NCI-H69 (cell line): ENCODE data around the gene NUTM1.

Experiments used
- DNase-seq: peaks from one replicate; lab custom pipeline; 2025; lab: John Stamatoyannopoulos, UW

Gene NUTM1, protein sequence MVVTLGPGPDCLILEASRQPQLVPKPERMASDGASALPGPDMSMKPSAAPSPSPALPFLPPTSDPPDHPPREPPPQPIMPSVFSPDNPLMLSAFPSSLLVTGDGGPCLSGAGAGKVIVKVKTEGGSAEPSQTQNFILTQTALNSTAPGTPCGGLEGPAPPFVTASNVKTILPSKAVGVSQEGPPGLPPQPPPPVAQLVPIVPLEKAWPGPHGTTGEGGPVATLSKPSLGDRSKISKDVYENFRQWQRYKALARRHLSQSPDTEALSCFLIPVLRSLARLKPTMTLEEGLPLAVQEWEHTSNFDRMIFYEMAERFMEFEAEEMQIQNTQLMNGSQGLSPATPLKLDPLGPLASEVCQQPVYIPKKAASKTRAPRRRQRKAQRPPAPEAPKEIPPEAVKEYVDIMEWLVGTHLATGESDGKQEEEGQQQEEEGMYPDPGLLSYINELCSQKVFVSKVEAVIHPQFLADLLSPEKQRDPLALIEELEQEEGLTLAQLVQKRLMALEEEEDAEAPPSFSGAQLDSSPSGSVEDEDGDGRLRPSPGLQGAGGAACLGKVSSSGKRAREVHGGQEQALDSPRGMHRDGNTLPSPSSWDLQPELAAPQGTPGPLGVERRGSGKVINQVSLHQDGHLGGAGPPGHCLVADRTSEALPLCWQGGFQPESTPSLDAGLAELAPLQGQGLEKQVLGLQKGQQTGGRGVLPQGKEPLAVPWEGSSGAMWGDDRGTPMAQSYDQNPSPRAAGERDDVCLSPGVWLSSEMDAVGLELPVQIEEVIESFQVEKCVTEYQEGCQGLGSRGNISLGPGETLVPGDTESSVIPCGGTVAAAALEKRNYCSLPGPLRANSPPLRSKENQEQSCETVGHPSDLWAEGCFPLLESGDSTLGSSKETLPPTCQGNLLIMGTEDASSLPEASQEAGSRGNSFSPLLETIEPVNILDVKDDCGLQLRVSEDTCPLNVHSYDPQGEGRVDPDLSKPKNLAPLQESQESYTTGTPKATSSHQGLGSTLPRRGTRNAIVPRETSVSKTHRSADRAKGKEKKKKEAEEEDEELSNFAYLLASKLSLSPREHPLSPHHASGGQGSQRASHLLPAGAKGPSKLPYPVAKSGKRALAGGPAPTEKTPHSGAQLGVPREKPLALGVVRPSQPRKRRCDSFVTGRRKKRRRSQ

DNA sequence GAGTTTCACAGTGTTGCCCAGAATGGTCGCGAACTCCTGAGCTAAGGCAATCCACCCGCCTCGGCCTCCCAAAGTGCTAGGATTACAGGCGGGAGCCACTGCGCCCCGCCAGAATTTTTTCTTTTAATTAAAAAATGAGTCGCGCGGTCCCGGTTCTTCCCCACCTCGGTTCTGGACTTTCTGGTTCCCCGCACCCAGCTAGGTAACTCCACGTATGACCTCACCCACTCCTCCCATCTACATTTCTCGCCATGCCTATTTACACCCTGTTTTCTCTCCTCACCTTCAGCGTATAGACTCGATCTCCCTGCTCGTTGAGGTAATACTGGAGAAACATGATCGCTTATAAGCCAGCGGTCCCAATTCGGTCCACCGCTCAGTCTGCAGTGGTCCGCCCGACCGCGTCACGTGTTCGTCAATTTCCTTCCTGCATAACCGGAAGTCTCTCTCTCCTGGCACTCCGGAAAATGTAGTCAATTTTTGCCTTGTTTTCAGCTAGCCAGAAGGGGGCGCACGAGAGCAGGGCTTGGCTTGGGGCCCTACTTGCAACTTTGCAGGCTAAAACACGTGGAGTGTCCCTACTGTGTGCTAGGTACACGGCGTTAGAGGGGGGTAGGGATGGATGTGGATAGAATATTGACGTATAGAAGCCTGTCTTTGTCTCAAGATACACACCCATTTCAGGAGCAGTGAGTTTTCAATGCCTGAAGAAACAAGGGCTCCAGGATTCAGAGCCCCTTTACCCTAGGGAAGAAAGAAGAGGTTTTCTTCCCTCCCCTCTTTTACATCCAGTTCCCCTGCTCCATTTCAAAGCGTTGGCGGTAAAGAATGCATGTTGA, at the start of gene NUTM1, which contains the start of gene NOP10:
TSS of gene NUTM1 (plus strand) at position 579 of the 839 bp plus-strand sequence. CDS start 382 bp downstream, outside the sequence.
TSS of gene NOP10 (minus strand) at position 400 of the 839 bp plus-strand sequence. CDS start at position 337, 63 bp downstream.
- peak; percentile 95 for DNase-seq

DNA sequence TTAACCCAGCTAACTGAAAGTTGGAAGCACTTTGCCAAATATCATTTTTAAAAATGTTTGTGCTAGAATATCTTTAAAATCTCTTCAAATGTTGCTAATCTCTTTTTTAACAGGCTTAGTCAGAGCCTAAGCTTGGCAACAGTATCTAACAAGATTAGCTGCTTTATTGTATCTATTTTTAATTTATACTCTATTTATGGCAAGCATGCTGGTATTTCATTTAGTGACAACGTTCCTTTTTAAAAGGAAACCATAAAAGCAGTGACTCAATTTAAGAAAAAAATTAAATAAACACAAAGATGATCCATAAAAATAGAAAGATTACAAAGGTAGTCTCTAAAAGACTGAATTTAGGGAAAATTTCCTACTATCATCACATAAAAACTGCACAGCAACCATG, 46.1 kb upstream of the NUTM1 start:
- no peak for DNase-seq

- DNase-seq: no peak
Observed at GRCh38 chr15:34301058-34301457, 42.1 kb upstream of the NUTM1 start.

- no peak for DNase-seq
Observed at GRCh38 chr15:34304613-34305012, 38.5 kb upstream of the NUTM1 start.

DNA sequence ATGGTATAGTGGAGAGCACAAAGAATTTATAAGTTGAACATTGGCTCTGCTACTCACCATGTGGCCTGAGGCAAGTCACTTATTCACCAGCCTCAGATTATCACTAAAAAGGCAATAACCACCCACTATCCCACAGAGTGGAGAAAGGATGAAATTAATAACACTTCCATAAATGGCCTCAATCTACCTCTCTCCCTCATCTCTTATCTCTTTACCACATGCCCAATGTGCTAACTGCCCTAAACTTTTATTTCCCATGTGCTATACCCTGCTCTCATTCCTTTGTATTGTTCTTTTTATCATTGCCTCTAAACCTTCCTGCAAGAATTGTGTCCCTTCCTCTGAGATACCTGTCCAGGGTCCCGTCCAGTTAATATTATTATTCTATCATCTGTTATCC, 31.6 kb upstream of the NUTM1 start:
- DNase-seq: no peak

DNA sequence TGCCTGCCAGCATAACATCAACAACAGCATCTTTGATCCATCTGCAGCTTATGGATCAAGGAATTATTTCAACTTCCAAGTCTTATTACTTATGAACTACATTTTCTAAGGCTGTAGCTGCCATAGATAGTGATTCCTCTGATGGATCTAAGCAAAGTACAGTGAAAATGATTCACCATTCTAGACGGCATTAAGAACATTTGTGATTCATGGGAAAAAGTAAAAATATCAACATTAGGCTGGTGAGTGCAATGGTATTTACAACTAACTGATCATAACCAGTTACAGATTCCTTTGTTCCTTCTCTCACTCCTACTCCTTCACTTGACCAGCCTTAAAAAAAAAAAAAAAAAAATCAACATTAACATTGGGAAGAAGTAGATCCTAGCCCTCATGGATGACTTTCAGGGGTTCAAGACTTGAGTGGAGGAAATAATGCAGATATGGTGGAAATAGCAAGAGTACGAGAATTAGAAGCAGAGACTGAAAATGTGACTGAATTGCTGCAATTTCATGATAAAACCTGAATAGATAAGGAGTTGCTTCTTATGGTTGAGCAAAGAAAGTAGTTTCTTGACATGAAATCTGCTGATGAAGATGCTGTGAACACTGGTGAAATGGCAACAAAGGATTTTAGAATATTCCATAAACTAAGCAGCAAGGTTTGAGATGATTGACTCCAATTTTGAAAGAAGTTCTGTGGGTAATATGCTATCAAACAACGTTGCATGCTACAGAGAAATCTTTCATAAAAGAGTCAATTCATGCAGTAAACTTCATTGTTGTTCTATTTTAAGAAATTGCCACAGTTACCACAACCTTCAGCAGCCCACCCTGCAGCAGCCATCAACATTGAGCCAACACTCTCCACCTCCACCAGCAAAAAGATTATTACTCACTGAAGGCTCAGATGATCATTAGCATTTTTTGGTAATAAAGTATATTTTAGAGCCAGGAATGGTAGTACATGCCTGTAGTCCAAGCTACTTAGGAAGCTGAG, 28.3 kb upstream of the NUTM1 start:
- no peak for DNase-seq

- DNase-seq: peak; percentile 80
Observed at GRCh38 chr15:34318277-34319079, 24.6 kb upstream of the NUTM1 start.

DNA sequence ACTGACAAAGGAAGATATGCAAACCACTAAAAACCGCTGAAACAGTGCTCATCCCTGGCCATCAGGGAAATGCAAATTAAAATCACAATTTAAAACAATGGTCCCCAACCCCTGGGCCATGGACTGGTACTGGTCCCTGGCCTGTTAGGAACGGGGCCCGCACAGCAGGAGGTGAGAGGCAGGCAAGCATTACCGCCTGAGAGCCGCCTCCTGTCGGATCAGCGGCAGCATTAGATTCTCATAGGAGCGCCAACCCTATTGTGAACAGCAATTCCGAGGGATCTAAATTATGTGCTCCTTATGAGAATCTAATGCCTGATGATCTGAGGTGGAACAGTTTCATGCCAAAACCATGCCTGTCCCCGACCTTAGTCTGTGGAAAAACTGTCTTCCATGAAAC, 19.9 kb upstream of the NUTM1 start:
- DNase-seq: no peak

GRCh38 chr15:34324933-34325332, 18.2 kb upstream of the NUTM1 start:
- DNase-seq: no peak

- DNase-seq: no peak
Observed at GRCh38 chr15:34325368-34325767, 17.7 kb upstream of the NUTM1 start.

DNA sequence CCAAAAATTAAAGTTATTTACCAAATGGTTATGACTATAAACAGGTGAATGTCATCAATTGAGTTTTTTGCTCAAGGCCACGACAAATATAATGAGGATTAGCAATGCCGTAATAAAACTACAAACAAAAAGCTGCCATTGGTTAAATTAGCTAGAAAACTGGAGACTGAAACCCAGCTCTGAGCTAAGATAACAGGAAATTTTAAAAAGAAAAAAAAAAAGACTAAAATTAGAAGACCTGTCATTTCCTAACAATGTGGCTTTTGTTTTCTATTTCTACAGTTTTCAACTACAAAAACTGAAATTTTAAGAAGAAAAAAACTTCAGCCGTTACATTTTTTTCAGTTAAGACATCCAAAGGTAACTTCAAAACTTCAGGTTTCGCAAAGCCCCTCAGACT, 15.2 kb upstream of the NUTM1 start:
- DNase-seq: no peak

GRCh38 chr15:34329006-34329405, 14.1 kb upstream of the NUTM1 start:
- DNase-seq: no peak

GRCh38 chr15:34330279-34330678, 12.8 kb upstream of the NUTM1 start:
- DNase-seq: no peak

- no peak for DNase-seq
Observed at GRCh38 chr15:34331809-34332208, 11.3 kb upstream of the NUTM1 start.

DNA sequence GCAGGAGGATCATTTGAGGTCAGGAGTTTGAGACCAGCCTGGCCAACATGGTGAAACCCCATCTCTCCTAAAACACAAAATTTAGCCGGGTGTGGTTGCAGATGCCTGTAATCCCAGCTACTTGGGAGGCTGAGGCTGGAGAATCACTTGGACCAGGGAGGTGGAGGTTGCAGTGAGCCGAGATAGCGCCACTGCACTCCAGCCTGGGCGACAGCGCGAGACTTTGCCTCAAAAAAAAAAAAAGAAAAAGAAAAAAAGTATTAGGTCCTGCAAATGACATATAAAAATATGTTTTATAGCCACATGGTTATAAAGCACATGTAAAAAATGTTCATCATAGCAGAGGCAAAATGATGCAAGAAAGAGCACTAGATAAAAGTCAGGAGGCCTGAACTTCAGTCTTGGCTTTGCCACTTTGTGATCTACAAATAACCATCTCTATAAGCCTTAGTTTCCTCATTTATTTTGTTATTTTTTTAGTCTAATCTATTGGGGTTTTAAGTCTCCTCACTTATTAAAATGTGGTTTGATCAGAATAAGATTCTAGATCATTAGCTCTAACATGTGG, 10.5 kb upstream of the NUTM1 start:
- no peak for DNase-seq

- no peak for DNase-seq
Observed at GRCh38 chr15:34334672-34335071, 8.4 kb upstream of the NUTM1 start.

DNA sequence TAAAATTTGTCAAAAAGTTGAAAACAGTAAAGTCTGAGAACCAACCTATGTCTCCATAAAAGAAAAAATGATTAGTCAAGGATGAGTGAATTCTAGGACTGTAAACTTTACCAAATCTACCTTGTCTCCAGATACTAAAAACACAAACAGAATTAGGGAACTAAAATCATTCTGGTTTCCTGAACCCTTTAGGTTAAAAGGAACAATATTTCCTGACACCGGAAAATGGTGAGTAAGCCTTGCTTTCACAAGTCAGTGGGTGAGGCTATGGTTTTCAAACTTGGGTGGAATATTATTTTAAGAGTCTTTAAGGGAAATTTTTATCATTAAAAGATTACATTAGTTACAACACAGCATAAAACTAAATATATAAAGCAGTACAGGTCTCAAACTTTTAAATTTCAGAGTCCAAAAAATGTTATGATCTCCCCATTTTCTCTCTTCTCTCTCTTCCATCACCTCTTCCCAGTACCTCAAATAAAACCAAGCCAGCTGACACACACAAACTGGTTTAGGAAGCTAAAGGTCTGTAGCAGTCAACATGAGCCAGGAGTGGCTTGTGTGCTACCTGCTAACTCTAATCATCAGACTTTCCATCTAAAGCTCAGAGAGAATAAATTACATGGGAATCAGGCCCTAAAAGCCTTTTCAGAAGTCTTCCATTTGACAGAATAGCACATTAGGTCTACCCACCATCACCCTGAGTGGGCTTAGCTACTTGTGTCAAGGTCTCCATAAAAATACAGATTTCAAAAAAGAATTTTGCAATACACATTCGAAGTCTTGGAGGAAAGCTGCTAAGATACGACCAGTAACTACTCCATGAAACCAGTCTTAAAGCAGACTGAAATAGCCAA, 7.7 kb upstream of the NUTM1 start:
- no peak for DNase-seq
